Measurements from ENCODE around the gene LILRA5.
"Not testable (repeated sequence)": the region's sequence is repeated elsewhere in the genome, so short reads cannot be mapped to it uniquely, and the experiment has no call there.

- TF ChIP-seq CTCF (IDR thresholded peaks at IDR 0.05); EZH2 (IDR thresholded peaks at IDR 0.05; ENCODE audit: borderline replicate concordance, insufficient read depth, low read depth, low read length, poor library complexity, severe bottlenecking): not testable (repeated sequence)
Observed at GRCh38 chr19:54272181-54272580, 40.8 kb downstream of the LILRA5 start.
